Limb (tissue), 2 donors: ENCODE data around the gene PSEN2.

Experiments used
- DNase-seq, 2 donors: peaks; one replicate each; pipeline ENCODE4 v3.0.0-alpha.2; 2016; ENCODE audit errors: extremely low spot score in 2 of 2

The PSEN2 gene

GRCh38 chr1:226884966-226885820 lies 14.8 kb downstream of the PSEN2 start:
- no peak for DNase-seq

GRCh38 chr1:226886122-226886901 lies 15.9 kb downstream of the PSEN2 start:
- no peak for DNase-seq

DNA sequence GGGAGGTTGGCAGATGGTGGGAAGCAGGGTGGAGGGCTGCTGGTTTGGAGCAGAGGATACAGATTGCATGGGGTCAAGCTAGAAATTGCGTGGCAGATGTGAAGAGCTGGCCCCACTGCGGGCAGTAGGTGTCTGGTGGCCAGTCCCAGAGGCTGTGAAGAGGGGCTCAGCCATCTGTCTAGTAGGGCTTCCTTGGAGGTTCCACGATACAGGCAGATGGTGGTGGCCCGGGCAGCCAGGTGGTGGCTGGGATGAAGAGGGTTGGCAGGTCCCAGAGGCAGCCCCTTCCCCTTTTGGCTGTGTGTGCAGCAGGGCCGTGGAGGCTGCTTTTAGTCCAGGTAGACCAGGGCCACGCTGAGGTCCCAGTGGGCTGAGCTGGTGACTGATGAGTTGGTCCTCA lies 16.6 kb downstream of the PSEN2 start:
- DNase-seq, result no peak

GRCh38 chr1:226888021-226888420 lies 17.6 kb downstream of the PSEN2 start:
- DNase-seq, result no peak

DNA sequence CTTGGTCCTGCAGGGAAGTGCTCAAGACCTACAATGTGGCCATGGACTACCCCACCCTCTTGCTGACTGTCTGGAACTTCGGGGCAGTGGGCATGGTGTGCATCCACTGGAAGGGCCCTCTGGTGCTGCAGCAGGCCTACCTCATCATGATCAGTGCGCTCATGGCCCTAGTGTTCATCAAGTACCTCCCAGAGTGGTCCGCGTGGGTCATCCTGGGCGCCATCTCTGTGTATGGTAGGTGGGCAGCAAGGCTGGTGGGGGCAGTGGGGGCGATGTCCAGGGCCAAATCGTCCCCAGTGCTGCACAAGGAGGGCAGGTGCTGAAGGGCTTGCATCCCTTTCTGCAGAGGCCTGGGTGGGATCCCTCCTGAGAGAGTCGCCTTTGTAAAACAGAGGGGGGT lies 18.4 kb downstream of the PSEN2 start:
- no peak for DNase-seq

DNA sequence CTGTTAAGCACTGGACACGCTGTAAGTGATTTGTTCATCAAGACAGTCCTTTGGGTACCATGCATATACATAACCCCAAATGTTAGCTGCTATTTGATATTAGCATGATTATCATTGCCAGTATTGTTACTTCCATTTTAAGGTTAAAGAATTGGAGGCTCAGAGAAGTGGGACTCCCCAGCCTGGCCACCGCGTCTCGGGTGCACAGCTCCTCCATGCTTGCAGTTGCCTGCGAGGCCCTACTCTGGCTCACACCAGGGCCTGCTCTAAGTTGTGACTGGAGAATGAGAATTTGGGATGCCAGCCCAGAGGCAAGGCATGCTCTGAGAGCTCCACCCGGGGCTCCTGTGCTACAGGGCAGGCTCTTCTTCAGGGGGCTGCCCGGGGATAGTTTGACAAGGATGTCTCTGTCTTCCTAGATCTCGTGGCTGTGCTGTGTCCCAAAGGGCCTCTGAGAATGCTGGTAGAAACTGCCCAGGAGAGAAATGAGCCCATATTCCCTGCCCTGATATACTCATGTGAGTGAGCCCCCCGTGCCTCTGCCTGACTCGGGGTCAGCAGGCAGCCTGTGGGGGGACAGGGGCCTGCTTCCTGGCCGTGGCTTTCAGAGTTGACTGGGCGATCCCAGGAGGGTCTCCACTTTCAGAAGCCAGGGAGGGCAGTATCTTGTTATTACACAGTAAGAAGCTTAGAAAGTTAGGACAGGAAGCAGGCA lies 19.4 kb downstream of the PSEN2 start:
- no peak for DNase-seq

DNA sequence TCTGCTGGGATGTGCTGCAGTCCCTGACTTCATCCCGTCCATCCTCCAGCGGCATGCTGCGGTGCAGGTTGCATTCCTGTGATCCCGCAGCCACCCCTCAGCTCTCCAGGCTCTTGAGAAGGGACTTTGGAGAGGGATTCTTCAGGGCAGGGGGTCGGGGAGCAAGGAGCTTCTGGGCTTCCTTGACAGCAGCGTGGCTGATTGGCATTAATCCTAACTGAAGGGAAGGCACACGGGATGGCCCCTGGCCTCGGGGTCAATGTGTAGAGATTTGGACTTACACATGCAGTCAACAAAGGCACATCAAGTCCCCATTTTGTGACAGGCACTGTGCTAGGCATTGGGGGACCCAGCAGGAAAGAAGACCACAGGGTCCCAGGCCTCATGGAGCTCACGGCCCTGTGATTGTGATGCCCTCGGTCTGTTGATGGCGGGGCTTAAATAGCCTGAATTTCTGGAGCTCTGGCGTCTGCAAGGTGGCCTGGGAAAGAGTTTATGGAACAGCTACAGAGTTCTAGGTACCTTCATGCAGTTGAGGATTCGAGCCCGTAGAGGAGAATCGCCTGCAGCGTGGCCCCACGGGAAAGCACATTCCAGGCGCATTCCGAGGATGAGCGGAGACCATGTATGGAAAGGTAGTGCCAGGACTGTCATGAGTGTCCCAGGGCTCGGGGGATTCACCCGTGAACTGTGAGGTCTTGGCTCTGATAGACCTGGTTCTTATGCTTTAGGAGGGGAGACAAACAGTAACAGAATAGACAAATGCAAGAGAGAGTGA lies 20.1 kb downstream of the PSEN2 start:
- no peak for DNase-seq

DNA sequence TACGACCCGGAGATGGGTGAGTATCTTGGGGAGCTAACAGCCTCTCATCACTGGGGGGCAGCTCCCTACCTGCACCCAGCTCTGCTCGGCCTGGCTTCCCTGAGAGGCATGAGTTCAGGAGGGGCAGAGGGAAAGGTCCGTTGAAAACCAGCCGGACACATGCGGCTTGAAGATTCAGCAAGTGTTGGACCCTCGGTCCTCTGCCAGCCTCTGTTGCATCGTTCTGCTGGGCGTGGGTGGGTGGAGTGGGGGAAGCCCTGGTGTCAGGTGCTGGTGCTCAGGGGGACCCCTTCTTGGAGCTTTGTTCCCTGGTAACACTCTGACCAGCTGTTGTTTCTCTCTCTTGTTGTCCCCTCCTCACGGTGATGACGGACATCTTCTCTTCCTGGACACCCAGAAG lies 20.9 kb downstream of the PSEN2 start:
- no peak for DNase-seq

- no peak for DNase-seq
Observed at GRCh38 chr1:226891846-226892523, 21.6 kb downstream of the PSEN2 start.

DNA sequence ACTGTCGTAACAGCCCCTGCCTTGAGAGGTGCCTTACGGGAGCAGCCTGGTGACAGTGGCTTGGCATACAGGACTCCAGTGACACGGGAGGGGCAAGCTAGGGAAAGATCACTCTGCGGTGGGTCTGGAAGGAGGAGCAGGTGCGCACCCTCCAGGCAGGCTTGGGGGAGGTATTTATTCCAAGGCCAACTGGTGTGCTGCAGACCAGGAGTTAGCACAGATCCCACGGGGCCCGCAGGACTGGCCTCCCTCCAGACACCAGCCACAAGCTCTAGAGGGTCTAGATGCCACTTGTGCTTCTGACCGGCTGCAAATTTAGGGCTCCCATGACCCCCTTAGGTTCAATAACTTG lies 22.1 kb downstream of the PSEN2 start:
- no peak for DNase-seq

GRCh38 chr1:226893936-226894335 lies 23.5 kb downstream of the PSEN2 start:
- DNase-seq, result no peak

DNA sequence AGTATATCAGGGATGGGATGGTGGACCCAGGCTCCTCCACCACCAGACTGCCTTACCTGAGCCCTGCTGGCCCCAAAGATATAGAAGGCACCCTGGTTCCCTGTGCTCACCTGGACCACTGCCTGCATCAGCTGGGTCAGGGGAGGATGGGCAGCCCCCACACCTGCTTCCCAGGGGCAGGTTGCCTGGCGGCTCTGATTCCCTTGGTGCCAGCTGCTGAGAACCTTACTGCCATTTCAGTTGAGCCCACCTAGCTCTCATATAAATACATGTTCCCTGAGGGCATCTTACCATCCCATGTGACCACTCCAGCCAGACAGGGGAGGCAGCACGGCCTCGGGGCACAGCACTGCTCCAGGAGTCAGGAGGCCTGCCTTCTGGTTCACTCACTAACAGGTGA lies 24.4 kb downstream of the PSEN2 start:
- DNase-seq, result no peak

GRCh38 chr1:226895644-226896043 lies 25.2 kb downstream of the PSEN2 start:
- no peak for DNase-seq

DNA sequence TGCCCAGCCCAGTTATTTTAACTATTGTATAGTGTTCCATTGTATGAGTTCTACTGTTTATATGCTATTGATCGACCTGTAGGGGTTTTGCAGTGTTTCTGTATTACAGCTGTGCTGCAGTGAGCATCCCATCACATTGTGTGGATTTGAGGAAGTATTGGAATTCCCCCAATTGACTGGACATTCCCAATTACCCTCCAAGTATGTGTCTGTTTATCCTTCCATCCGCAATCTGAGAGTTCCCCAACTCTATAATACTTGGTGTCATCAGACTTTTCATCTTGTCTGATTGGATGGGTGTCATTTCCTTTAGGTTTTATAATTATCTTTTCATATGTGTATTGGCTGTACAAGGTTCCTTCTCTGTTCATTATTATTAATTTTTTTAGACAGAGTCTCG lies 27.8 kb downstream of the PSEN2 start:
- no peak for DNase-seq

GRCh38 chr1:226901421-226901820 lies 31.0 kb downstream of the PSEN2 start:
- no peak for DNase-seq

- DNase-seq, result no peak
Observed at GRCh38 chr1:226902601-226903000, 32.2 kb downstream of the PSEN2 start.

DNA sequence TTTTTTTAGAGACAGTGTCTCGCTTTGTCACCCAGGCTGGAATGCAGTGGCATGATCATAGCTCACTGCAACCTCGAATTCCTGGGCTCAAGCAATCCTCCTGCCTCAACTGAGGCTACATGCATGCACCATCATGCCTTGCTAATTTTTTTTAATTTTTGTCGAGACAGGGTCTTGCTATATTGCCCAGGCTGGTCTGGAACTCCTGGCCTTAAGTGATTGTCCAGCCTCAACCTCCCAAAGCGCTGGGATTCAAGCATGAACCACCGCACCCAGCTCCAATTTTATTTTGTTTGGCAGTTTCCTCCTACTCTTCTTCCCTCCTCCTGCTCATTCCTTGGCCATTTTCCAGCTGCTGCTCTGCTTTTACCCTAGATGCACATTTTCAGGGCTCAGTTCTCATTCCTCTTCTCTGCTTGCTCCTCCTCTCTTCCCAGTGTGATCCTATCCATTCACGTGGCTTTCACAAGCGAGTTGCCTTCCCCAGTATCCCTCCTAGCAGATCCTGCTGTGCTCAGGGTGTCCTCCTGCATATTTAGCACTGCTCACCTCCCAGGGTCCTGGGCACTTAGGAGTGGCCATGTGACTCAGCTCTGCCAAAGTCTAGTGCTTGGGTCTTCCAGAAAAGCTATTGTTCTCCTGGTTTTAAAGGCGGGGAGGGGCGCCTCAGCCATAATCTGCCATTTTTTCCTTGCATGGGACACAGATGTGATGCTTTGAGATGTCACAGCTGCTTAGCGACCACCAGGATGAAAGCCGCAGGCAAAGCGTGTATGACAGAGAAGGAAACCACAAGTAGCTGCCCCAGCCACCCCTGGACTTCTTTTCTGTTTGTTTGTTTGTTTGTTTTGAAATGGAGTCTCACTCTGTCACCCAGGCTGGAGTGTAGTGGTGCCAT lies 33.7 kb downstream of the PSEN2 start:
- DNase-seq, result peak; percentile 34 to 46

DNA sequence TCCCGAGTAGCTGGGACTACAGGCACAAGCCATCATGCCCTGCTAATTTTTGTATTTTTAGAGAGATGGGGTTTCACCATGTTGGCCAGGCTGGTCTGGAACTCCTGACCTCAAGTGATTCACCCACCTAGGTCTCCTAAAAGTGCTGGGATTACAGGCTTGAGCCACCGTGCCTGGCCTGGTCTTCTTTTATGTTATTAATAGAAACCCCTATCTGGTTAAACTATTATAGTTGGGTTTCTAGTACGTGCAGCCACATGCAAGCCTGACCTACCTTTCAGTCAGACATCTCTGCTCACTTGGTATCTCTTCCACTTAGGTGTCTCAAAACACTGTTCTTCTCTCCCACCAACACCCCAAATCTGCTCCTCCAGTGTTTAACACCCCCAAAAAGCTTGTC lies 34.4 kb downstream of the PSEN2 start:
- DNase-seq, result no peak

GRCh38 chr1:226908419-226908818 lies 38.0 kb downstream of the PSEN2 start:
- DNase-seq, result no peak

- DNase-seq, result no peak
Observed at GRCh38 chr1:226908913-226909312, 38.5 kb downstream of the PSEN2 start.
